Stimulated activated CD8-positive, alpha-beta memory T cell treated with anti-CD3 and anti-CD28 coated beads, Interleukin-15, amount 100 ng/mL, for 1 hour (primary cell): ENCODE results near the gene CIB1.
"Not testable (repeated sequence)": the region's sequence is repeated elsewhere in the genome, so short reads cannot be mapped to it uniquely, and the experiment has no call there.

ENCODE experiments used
- DNase-seq: peaks from one replicate; pipeline ENCODE4 v3.0.0-alpha.2; 2020; ENCODE audit warnings: low read depth

CIB1 gene

GRCh38 chr15:90192961-90193786 lies 40.6 kb downstream of the CIB1 start:
- DNase-seq: no peak

DNA sequence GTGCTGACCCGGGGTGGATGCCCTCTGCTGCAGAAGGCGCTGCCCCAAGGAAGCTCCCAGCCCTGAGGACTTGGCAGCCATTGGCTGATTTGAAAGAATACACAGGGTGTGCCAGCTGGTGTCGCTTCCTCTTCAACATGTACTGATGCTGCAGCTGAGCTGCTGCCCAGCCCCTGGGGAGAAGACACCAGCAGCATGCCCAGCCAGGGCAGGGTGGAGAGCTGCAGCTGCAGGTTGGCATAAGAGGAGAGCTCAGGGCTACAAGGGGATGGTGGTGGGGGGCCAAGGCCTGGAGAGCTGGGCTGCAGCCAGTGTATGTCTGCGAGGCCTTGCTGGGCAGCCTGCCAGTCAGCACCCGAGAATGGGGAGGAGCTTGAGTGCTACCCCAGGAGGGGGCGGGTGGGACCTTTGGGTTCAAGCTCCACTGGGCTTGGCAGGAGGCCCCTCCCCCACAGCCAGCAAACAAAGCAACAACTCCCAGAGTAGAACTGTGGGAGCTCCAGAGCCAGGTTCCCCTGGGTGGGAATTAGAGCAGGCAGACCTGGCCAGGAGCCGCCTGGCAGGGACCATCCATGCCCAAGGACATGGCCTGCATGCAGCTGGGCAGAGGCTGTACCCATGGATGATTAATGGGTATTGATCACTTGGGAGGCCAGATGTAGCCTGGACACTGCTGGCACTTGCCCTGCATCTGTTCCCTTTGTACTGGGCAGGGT lies 41.8 kb downstream of the CIB1 start:
- DNase-seq: no peak

GRCh38 chr15:90191344-90191687 lies 42.4 kb downstream of the CIB1 start:
- DNase-seq: no peak

- DNase-seq: no peak
Observed at GRCh38 chr15:90190606-90191343, 43.0 kb downstream of the CIB1 start.

DNA sequence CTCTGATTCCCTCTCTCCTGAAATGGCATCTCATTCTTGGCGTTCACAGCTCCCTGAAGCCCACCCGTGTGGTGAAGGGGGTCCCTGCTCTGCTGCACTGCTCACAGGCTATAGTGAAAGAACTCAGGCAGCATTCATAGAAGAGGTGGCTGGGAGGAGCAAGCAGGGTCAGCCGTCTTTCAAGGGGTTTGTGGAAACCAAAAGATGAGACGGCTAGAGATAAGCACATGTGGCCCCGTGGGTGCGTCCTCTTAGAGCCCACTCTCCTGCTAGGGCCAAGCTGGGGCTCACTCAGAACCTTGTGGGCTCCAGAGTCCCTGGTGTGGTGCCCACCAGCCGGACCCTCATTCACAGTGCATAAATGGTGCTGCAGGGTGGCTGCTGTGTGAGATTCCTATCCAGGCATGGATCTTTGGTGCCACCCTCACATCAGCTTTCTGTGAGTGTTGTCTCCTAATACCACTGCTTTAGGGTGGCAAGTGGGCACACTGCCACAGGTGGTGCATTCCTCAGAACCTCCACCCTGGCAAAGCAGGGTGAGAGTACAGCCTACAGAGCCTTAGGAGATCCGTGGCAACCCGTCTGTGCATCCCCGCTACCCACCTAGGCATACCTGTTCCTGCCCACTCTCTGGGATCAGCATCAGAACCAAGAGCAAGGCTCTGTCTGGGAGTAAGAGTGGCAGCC lies 43.8 kb downstream of the CIB1 start:
- no peak for DNase-seq

GRCh38 chr15:90188914-90189748 lies 44.6 kb downstream of the CIB1 start:
- DNase-seq: no peak

DNA sequence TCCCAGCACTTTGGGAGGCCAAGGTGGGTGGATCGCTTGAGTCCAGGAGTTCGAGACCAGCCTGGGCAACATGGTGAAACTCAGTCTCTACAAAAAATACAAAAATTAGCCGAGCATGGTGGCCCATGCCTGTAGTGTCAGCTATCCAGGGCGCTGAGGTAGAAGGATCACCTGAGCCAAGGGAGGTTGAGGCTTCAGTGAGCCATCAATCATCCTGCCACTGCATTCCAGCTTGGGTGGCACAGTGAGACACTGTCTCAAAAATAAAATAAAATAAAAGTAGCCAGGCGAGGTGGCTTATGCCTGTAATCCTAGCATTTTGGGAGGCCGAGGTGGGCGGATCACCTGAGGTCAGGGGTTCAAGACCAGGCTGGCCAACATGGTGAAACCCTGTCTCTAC lies 45.7 kb downstream of the CIB1 start:
- not testable (repeated sequence) for DNase-seq

DNA sequence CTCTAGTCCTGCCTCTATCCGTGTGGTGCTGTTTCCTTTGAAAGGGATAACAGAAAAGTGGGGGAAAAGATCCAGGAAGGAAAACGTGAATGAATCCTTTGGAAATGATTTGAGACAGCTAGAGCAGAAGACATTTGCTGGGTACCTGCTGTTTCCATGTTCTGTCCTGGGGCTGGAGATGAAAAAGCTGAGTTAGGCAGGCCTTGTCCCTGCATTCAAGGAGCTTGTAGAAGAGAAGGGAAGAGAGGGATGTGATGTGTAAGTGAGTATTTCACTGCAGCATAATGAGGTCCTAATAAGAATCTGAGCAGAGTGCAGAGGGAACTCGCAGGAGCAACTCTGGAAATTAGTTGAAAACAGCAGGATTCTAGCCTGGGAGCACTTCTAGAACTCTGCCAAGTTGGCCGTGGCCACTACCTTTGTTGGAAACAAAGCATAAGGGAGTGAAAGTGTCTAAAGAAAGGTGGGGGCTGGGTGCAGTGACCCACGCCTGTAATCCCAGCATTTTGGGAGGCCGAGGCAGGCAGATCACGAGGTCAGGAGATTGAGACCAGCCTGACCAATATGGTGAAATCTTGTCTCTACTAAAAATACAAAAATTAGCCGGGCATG lies 46.4 kb downstream of the CIB1 start:
- no peak for DNase-seq

DNA sequence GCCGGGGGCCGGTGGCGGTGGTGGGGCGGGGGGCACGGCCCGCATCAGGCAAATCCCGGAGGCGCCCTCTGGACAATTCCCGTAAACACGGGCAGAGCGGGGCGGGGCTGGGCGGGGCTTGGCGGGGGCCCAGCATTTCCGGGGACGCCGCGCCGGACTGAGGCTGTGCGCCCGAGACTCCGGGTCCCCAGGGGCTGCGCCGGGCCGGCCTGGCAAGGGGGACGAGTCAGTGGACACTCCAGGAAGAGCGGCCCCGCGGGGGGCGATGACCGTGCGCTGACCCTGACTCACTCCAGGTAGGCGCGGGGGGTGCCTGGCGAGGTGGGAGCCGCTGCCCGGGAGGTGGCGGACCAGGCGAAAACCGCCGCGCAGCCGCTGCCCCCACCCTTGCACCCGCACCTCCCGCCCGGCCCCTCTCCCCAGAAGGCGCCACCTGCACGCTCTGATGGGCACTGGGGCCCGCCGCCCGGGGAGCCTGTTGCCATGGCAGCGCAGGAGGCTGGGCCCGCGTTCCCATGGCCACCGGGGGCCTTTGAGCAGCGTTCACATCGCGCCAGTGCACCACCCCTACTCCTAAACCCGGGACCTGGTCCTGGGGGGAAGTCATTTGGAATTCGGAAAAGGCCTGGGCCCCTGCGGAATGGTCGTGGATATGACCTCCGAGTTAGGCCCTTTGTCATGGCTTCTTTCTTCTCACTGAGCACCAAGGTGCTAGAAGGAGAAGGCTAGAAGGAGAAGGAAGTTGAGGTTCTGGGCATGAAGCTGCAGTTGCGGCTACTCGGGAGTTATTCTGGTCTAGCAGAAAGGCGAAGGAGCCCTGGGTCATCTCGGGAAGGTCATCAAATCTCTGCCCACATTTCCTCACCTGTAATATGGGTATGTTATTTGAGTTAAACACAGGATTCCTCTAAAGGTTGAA lies 48.7 kb downstream of the CIB1 start:
- DNase-seq: no peak

DNA sequence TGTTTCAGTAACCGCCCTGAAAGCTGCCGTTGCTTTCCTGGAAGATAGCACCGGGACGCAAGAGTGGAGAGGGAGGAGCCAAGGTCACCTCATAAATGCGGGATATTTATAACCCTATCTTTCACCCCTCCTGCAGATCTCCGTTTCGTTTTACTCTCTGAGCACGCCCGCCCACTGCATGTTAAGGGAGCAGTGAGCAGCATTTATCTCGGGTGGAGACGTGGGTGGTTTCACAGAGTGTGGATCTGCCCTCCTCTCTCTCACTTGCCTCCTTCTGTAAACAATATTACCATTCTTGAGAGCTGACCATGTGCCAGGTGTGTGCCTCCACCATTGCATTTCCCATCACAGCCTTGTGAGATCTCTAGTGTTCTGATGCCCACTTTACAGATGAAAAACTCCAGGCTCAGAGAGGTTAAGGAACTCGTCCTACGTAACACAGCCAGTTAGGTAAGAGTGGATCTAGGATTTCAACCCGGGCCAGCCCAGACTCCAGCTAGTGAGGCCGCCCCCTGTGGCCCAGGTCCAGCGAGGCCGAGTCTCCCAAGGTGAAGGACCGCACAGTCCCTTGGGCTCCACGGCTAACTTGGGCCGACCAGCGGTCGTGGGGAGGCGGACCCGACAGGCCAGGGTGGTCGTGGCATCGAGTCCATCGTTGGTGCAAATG lies 49.5 kb downstream of the CIB1 start:
- no peak for DNase-seq

DNA sequence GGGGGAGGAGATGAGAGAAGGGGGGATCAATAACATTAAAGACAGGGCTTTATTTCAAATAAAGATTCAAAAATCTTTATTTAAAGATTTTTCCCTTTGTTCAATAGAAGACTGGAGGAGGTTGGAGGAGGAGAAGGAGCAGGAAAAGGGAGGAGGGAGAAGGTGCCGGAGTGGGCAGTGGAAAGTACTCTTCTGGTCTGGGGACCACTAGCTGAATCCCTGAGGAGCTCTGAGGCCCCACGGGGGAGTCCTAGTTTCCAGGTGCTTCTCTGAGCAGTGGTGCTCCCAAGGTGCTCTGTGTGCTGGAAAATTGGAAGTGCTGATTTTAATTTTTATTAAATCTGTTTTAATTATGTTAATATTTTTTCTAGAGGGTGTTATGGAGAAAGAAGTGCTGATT lies 52.0 kb downstream of the CIB1 start:
- DNase-seq: no peak
